H1 (cell line): ENCODE data around the gene ENDOD1. TPM values are rescaled to one million over a fixed set of nuclear protein-coding genes. Genes with fewer than 3 reads are reported as not detected.

ENCODE experiments used
- CTCF ChIA-PET: fragments of 300-600 bp; sonication (Branson Sonifier 250); formaldehyde crosslinking; loops from one replicate; lab custom pipeline; 2021; ENCODE audit not compliant: partially characterized antibody; lab: Charles Lee
- POLR2A ChIA-PET: fragments of 300-600 bp; sonication (Branson Sonifier 250); formaldehyde crosslinking; loops from one replicate; lab custom pipeline; 2021; ENCODE audit warnings: inconsistent platforms; ENCODE audit not compliant: partially characterized antibody; lab: Charles Lee
- DNase-seq, 2 experiments: peaks; one replicate each; pipeline versions ENCODE4 v3.0.0 to v3.0.0-alpha.2; 2010 to 2022; ENCODE audit warnings: low spot score in 2 of 2, low read depth in 1 of 2, mixed read lengths in 1 of 2
- FAIRE-seq: peaks from 2 replicates; lab custom pipeline; 2011; peaks lifted over from hg19 to GRCh38; lab: Jason Lieb, UNC
- H2AFZ ChIP-seq: 2 replicates; pipeline ENCODE4 v1.8.1; 2012; ENCODE audit warnings: low read length, inconsistent platforms
- H2AK5ac ChIP-seq: 2 replicates; pipeline ENCODE4 v1.6.1; 2013; ENCODE audit warnings: low read depth, low read length
- H2BK120ac ChIP-seq: replicated peaks from 2 replicates; pipeline ENCODE3; 2013; ENCODE audit warnings: low read depth, low read length, inconsistent platforms
- H2BK12ac ChIP-seq: 2 replicates; pipeline ENCODE4 v1.6.1; 2013; ENCODE audit warnings: low read depth, low read length
- H2BK15ac ChIP-seq: 2 replicates; pipeline ENCODE4 v1.6.1; 2013; ENCODE audit warnings: low read length
- H2BK20ac ChIP-seq: 2 replicates; pipeline ENCODE4 v1.6.1; 2013; ENCODE audit warnings: low read length
- H2BK5ac ChIP-seq: 2 replicates; pipeline ENCODE4 v1.6.1; 2013; ENCODE audit warnings: low read depth, low read length
- H3K14ac ChIP-seq: 2 replicates; pipeline ENCODE4 v1.6.1; 2013; ENCODE audit warnings: inconsistent platforms; ENCODE audit not compliant: insufficient read length
- H3K18ac ChIP-seq: 2 replicates; pipeline ENCODE4 v1.6.1; 2013; ENCODE audit warnings: low read length; ENCODE audit errors: extremely low read depth
- H3K23ac ChIP-seq: 2 replicates; pipeline ENCODE4 v1.6.1; 2013; ENCODE audit warnings: inconsistent platforms; ENCODE audit not compliant: insufficient read length
- H3K23me2 ChIP-seq: 2 replicates; pipeline ENCODE4 v1.6.1; 2013; ENCODE audit warnings: low read depth, low read length
- H3K27ac ChIP-seq: 2 replicates; pipeline ENCODE4 v1.6.1; 2011; ENCODE audit warnings: low read depth, low read length, inconsistent platforms
- H3K27me3 ChIP-seq, 4 experiments: replicated peaks in 1 of 4; 1 replicate in 1 of 4; 2 replicates in 3 of 4; pipeline versions ENCODE4 v1.6.1 to v1.8.1; 2011 to 2013; ENCODE audit warnings: low read length in 3 of 4, mild to moderate bottlenecking in 3 of 4, inconsistent platforms in 2 of 4, mixed read lengths in 2 of 4, moderate library complexity in 1 of 4; ENCODE audit not compliant: control insufficient read depth in 3 of 4, insufficient read depth in 3 of 4; ENCODE audit errors: extremely low read depth in 1 of 4
- H3K36me3 ChIP-seq, 4 experiments: 2 replicates each; pipeline versions ENCODE4 v1.6.1 to v1.8.1; 2011 to 2013; ENCODE audit warnings: mild to moderate bottlenecking in 4 of 4, low read length in 3 of 4, moderate library complexity in 2 of 4, control low read depth in 1 of 4, inconsistent platforms in 1 of 4; ENCODE audit not compliant: insufficient read depth in 4 of 4, control insufficient read depth in 2 of 4
- H3K4ac ChIP-seq: replicated peaks from 2 replicates; pipeline ENCODE3; 2013; ENCODE audit warnings: low read length, low read depth, mixed read lengths, inconsistent platforms; ENCODE audit not compliant: insufficient read length
- H3K4me1 ChIP-seq, 4 experiments: replicated peaks in 1 of 4; 1 replicate in 1 of 4; 2 replicates in 3 of 4; pipeline versions ENCODE4 v1.6.1 to v1.8.1; 2011 to 2013; ENCODE audit warnings: low read length in 3 of 4, inconsistent platforms in 2 of 4, mixed read lengths in 1 of 4; ENCODE audit not compliant: insufficient read depth in 4 of 4, control insufficient read depth in 3 of 4
- H3K4me2 ChIP-seq, 2 experiments: 2 replicates each; pipeline versions ENCODE4 v1.6.1 to v1.8.1; 2011 to 2013; ENCODE audit warnings: low read depth in 2 of 2, low read length in 2 of 2, control low read depth in 1 of 2, inconsistent platforms in 1 of 2, mild to moderate bottlenecking in 1 of 2; ENCODE audit not compliant: insufficient read depth in 1 of 2
- H3K4me3 ChIP-seq, 4 experiments: fragments of 200-600, 300-600 bp in 1 of 4; sonication (generic), shearing (Covaris generic), sonication (Bioruptor Twin) in 1 of 4; 2 replicates each; pipeline versions ENCODE4 v1.5.1 to v1.8.1; 2011 to 2016; ENCODE audit warnings: low read length in 4 of 4, low read depth in 3 of 4, control low read depth in 2 of 4, inconsistent platforms in 2 of 4, mild to moderate bottlenecking in 2 of 4, mixed read lengths in 1 of 4, moderate library complexity in 1 of 4; ENCODE audit not compliant: insufficient read depth in 2 of 4; ENCODE audit errors: extremely low read depth in 1 of 4
- H3K56ac ChIP-seq: replicated peaks from 2 replicates; pipeline ENCODE3; 2013; ENCODE audit warnings: low read depth, mild to moderate bottlenecking, mixed read lengths, low read length, inconsistent platforms; ENCODE audit not compliant: insufficient read length
- H3K79me1 ChIP-seq: 2 replicates; pipeline ENCODE4 v1.6.1; 2013; ENCODE audit warnings: low read depth, low read length, control low read depth
- H3K79me2 ChIP-seq, 2 experiments: 2 replicates each; pipeline versions ENCODE4 v1.6.1 to v1.8.1; 2012 to 2013; ENCODE audit warnings: low read length in 2 of 2, mild to moderate bottlenecking in 2 of 2, inconsistent platforms in 1 of 2; ENCODE audit not compliant: insufficient read depth in 2 of 2, control insufficient read depth in 1 of 2
- H3K9ac ChIP-seq, 4 experiments: replicated peaks in 1 of 4; 1 replicate in 1 of 4; 2 replicates in 3 of 4; pipeline versions ENCODE4 v1.6.1 to v1.8.1; 2011 to 2013; ENCODE audit warnings: low read depth in 3 of 4, low read length in 3 of 4, control low read depth in 2 of 4, mild to moderate bottlenecking in 2 of 4, moderate library complexity in 2 of 4, inconsistent platforms in 1 of 4; ENCODE audit errors: extremely low read depth in 1 of 4
- H3K9me3 ChIP-seq, 2 experiments: 2 replicates each; pipeline versions ENCODE4 v1.6.1 to v1.8.1; 2012 to 2013; ENCODE audit warnings: mild to moderate bottlenecking in 2 of 2, moderate library complexity in 2 of 2, control low read depth in 1 of 2, inconsistent platforms in 1 of 2, low read depth in 1 of 2, low read length in 1 of 2, mixed read lengths in 1 of 2; ENCODE audit not compliant: insufficient read depth in 2 of 2
- H4K20me1 ChIP-seq, 2 experiments: replicated peaks in 1 of 2; 2 replicates each; pipeline versions ENCODE3 to v1.8.1; 2011 to 2013; ENCODE audit warnings: inconsistent platforms in 2 of 2, low read length in 2 of 2, mild to moderate bottlenecking in 1 of 2; ENCODE audit not compliant: insufficient read depth in 2 of 2, control insufficient read depth in 1 of 2
- H4K5ac ChIP-seq: 2 replicates; pipeline ENCODE4 v1.6.1; 2013; ENCODE audit warnings: low read length, low read depth, mixed read lengths, inconsistent platforms; ENCODE audit not compliant: insufficient read length
- H4K8ac ChIP-seq: 2 replicates; pipeline ENCODE4 v1.8.0; 2013; ENCODE audit warnings: mild to moderate bottlenecking, moderate library complexity, low read length, inconsistent platforms; ENCODE audit not compliant: insufficient read depth; ENCODE audit errors: extremely low read depth
- H4K91ac ChIP-seq: replicated peaks from 2 replicates; pipeline ENCODE3; 2013; ENCODE audit warnings: low read length, mixed read lengths, inconsistent platforms; ENCODE audit not compliant: insufficient read length
- CTBP2 ChIP-seq: IDR thresholded peaks from 2 replicates; pipeline ENCODE4 v1.7.0; 2011; ENCODE audit warnings: borderline replicate concordance, mild to moderate bottlenecking, moderate library complexity, mixed read lengths, low read length; ENCODE audit not compliant: insufficient read depth, insufficient read length
- EGR1 ChIP-seq: IDR thresholded peaks from 2 replicates; pipeline ENCODE4 v1.6.1; 2011; ENCODE audit warnings: low read depth, low read length, borderline replicate concordance
- GTF2F1 ChIP-seq: IDR thresholded peaks from 2 replicates; pipeline ENCODE4 v1.6.1; 2012; ENCODE audit warnings: low read depth, low read length, improper control_type of control experiment, borderline replicate concordance
- HDAC2 ChIP-seq, 2 experiments: fragments of 300-600 bp in 1 of 2; sonication (generic) in 1 of 2; IDR thresholded peaks; 2 replicates each; pipeline ENCODE4 v1.6.1; 2011 to 2012; ENCODE audit warnings: low read depth in 2 of 2, low read length in 2 of 2, mild to moderate bottlenecking in 2 of 2, moderate library complexity in 2 of 2, borderline replicate concordance in 1 of 2, inconsistent platforms in 1 of 2
- HDAC6 ChIP-seq: IDR thresholded peaks from one replicate; pipeline ENCODE4 v1.7.1; 2012; ENCODE audit warnings: low read depth, mild to moderate bottlenecking, inconsistent platforms, low read length, moderate library complexity
- PHF8 ChIP-seq: fragments of 200-600 bp; sonication (generic); conservative IDR thresholded peaks from 2 replicates; pipeline ENCODE4 v1.7.1; 2012; ENCODE audit warnings: low read depth, mild to moderate bottlenecking, inconsistent platforms, low read length, moderate library complexity
- SAP30 ChIP-seq: fragments of 300-600 bp; sonication (generic); IDR thresholded peaks from 2 replicates; pipeline ENCODE4 v1.7.1; 2012; ENCODE audit warnings: low read length, moderate library complexity, mild to moderate bottlenecking, inconsistent platforms; ENCODE audit not compliant: insufficient read depth, insufficient replicate concordance
- SP2 ChIP-seq: IDR thresholded peaks from 2 replicates; pipeline ENCODE4 v1.6.1; 2012; ENCODE audit warnings: mild to moderate bottlenecking, low read length, inconsistent platforms
- TAF1 ChIP-seq: IDR thresholded peaks from 2 replicates; pipeline ENCODE4 v1.6.1; 2011; ENCODE audit warnings: mild to moderate bottlenecking, low read depth, low read length
- WGBS, 2 experiments: shearing (Covaris generic) in 1 of 2; methylation state at CpG; one replicate each; pipeline versions ENCODE4 v1.1.6 to v1.1.7; 2013 to 2015; ENCODE audit warnings: low lambda C conversion rate in 2 of 2, mixed read lengths in 2 of 2, inconsistent platforms in 1 of 2, low coverage in 1 of 2, missing lambda C conversion rate in 1 of 2; ENCODE audit not compliant: insufficient replicate concordance in 2 of 2, insufficient coverage in 1 of 2, insufficient read length in 1 of 2; ENCODE audit errors: extremely low coverage in 1 of 2, missing lambda C conversion rate in 1 of 2; 5-methylcytosine and 5-hydroxymethylcytosine counted together
- polyA plus RNA-seq, 7 experiments: library from polyadenylated mRNA; depleted of rRNA in 3 of 7; stranded (reverse) in 5 of 7; unstranded in 2 of 7; fragments of >200 nt in 5 of 7; fragments of 200-250 nt in 2 of 7; gene quantifications; 1 replicate in 5 of 7; 2 replicates in 1 of 7; 4 replicates in 1 of 7; pipeline versions ENCODE4 v1.2.1 to v1.2.3, GENCODE V29; 2011 to 2013; ENCODE audit warnings: missing spikeins in 2 of 7, mixed read lengths in 2 of 7
- total RNA-seq: library from RNA; stranded (reverse); fragmentation: NEBNext Ultra II Directional; extraction: Animal tissue kit (Norgen Biotek cat#: 25700); gene quantifications from 2 replicates; pipeline ENCODE4 v1.2.1, GENCODE V29; 2021

ENDOD1 gene
- total and polyA plus RNA-seq, 2 of the 8 experiments (the other 6 are each of a cell fraction or from before 2014, with no cell fraction given) = 1.2 to 2.5 TPM

DNA sequence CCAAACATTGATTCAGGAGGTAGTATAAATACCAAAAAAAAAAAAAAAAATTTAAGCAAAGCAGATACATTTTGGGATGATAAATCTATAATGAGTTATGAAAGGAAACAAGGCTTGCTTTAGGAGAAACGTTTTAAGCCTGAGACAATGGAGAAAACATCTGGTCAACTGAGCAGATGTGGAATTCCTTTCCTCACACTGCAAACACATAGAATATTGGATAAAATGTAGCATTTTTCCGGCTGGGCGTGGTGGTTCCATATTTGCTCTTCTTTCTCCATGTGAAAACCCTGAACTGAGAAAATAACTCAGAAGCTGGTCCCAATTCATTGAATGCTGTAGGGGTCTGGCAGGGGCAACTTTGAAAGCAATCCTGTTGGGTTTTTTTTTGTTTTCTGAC is 33.9 kb downstream of the ENDOD1 start:
- CTCF ChIA-PET = interaction anchor here (0.7 kb wide), 1 partner anchor 459 kb away, joined by 3 read pairs; no protein-coding TSS in a partner anchor
- TF ChIP-seq TAF1 (no peak), SAP30 (no peak), HDAC6 (no peak), EGR1 (no peak), HDAC2 (IDR thresholded peaks at IDR 0.05; ENCODE audit: borderline replicate concordance in 1 of 2, low read depth in 2 of 2, low read length in 2 of 2) (no peak), SP2 (no peak), CTBP2 (no peak), GTF2F1 (no peak), PHF8 (no peak)

More for the DNA sequence above, 33.9 kb downstream of the ENDOD1 start:
- no peak overlapping the region for H3K4ac ChIP-seq
- H3K9ac ChIP-seq = no peak overlapping the region
- no peak overlapping the region for H2AFZ ChIP-seq
- H3K14ac ChIP-seq = no peak overlapping the region
- no peaks in the 10 kb centered on the region for H3K79me1 ChIP-seq
- no peaks in the 10 kb centered on the region for H3K27me3 ChIP-seq
- H3K23me2 ChIP-seq = no peaks in the 10 kb centered on the region
- peaks cover 0 to 2% of the 10 kb centered on the region in 2 experiments for H4K20me1 ChIP-seq
- H2BK12ac ChIP-seq = no peak overlapping the region
- H3K79me2 ChIP-seq = no peaks in the 10 kb centered on the region
- H3K56ac ChIP-seq = no peak overlapping the region
- POLR2A ChIA-PET = no interaction called here
- H2BK120ac ChIP-seq = no peak overlapping the region
- no peaks in the 10 kb centered on the region for H3K36me3 ChIP-seq
- no peak for DNase-seq
- no peak overlapping the region for H2BK15ac ChIP-seq
- no peak overlapping the region for H2BK20ac ChIP-seq
- no peak overlapping the region for H3K4me3 ChIP-seq
- 88% methylated on average over 3 of the region's 3 CpGs; no CpG with 5 or more reads in 1 of the 2 experiments for WGBS, 2 experiments
- H4K91ac ChIP-seq = no peak overlapping the region
- no peak overlapping the region for H4K5ac ChIP-seq
- H3K4me2 ChIP-seq = no peak overlapping the region
- no peaks in the 10 kb centered on the region for H3K4me1 ChIP-seq
- H3K27ac ChIP-seq = no peak overlapping the region
- H2AK5ac ChIP-seq = no peak overlapping the region
- no peak overlapping the region for H3K18ac ChIP-seq
- H4K8ac ChIP-seq = no peak overlapping the region
- no peak overlapping the region for H3K23ac ChIP-seq
- no peaks in the 10 kb centered on the region for H3K9me3 ChIP-seq
- no peak overlapping the region for H2BK5ac ChIP-seq
- FAIRE-seq = no peak
